ENCODE data around the gene HOMER2. TPM values are rescaled to one million over a fixed set of nuclear protein-coding genes. Genes with fewer than 3 reads are reported as not detected.

The HOMER2 gene
- total and polyA plus RNA-seq, 9 of the 15 experiments (the other 6 are each of a cell fraction or from before 2014, with no cell fraction given), result 0.13 to 0.47 (median 0.29) TPM; not detected in 1

DNA sequence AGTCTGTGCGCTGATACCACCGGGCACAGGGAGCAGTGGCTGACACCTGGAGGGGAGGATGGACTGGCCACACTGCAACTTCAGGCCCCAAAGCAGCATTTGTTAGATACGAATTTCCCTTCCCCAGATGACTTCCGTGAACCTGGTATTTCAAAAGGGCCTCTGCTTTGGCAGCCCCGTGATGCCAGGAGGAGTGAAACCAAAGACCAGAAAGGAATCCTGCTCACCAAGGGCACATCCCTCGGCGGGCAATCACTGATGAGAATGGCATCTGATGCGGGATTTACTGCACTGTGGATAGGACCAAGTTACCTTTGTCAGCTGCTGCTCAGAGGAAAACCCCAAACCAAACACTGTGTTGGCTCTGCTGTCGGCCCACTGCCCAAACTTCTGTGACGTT is 77.6 kb downstream of the HOMER2 start (continued):
- TF ChIP-seq ZNF121 (CRISPR knock-in tag; conservative IDR thresholded peaks at IDR 0.05), result no peak

DNA sequence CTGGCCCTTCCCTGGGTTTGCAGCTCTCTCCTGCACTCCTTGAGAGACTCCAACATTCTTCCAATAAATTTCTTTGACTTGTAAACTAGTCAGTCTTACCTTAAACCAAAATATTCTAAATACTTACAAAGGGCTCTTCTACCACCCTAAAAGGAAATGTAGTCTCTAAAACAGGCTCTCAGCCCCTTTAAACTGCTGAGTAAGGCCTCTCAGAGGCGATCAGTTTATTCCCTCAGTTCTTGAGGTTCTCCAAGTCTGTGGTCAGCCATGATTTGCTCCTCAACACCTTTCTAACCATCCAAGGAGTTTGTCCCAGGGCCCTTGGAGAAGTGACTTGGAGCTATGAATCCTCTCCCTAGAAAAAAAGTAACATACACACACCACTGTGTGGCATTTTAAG is 78.3 kb downstream of the HOMER2 start:
- ChIA-PET CTCF (ENCODE audit: low intra/inter-chr PET ratio) (no interaction called here), POLR2A (interaction anchor here (1.1 kb wide), 1 partner anchor 9 kb away, joined by 4 read pairs; no protein-coding TSS in a partner anchor)
- Histone ChIP-seq H2AFZ (ENCODE audit: low read depth, low read length) (no peak overlapping the region), H3K27ac (ENCODE audit: extremely low read depth, low read depth, low read length) (no peak overlapping the region), H3K36me3 (ENCODE audit: control insufficient read depth, insufficient read depth, low read length) (no peaks in the 10 kb centered on the region), H3K9ac (ENCODE audit: insufficient read depth in 1 of 2, low read depth in 2 of 2, low read length in 2 of 2) (no peak overlapping the region), H3K4me2 (ENCODE audit: insufficient read depth, low read length) (no peak overlapping the region), H3K9me1 (ENCODE audit: control insufficient read depth, insufficient read depth, low read length) (no peaks in the 10 kb centered on the region), H3K79me2 (ENCODE audit: control insufficient read depth, insufficient read depth, low read length) (no peaks in the 10 kb centered on the region), H3K9me3 (replicated peaks; ENCODE audit: control insufficient read depth, insufficient read depth, low read depth, low read length) (no peaks in the 10 kb centered on the region), H3K4me1 (replicated peaks in 1 of 2; ENCODE audit: control insufficient read depth in 2 of 2, insufficient read depth in 2 of 2, low read length in 2 of 2) (peaks cover 0 to 7% of the 10 kb centered on the region in 2 experiments; a peak in 3 of 5 replicates), H4K20me1 (replicated peaks; ENCODE audit: control insufficient read depth, insufficient read depth, low read length) (no peaks in the 10 kb centered on the region), H3K4me3 (no peak overlapping the region), H3K27me3 (ENCODE audit: control insufficient read depth in 2 of 2, insufficient read depth in 2 of 2, low read length in 2 of 2) (peaks cover 36 to 65% of the 10 kb centered on the region in 2 experiments)
- in situ Hi-C loops (cut with MboI), result no loop called here
- DNase-seq (ENCODE audit: extremely low read depth in 1 of 4, low spot score in 3 of 4) (no peak), FAIRE-seq (no peak), ATAC-seq (no peak)
- TF ChIP-seq RHOXF2B (CRISPR knock-in tag; conservative IDR thresholded peaks at IDR 0.05) (no peak), MAFF (IDR thresholded peaks at IDR 0.05; ENCODE audit: low read length) (peak; percentile 49), ZNF212 (CRISPR knock-in tag; IDR thresholded peaks at IDR 0.05) (no peak), SAP30 (IDR thresholded peaks at IDR 0.05; ENCODE audit: borderline replicate concordance, insufficient read depth, low read depth, low read length, poor library complexity, severe bottlenecking) (no peak), MAFG (tag; conservative IDR thresholded peaks at IDR 0.05) (peak; percentile 67), CREM (IDR thresholded peaks at IDR 0.05; ENCODE audit: low read depth) (no peak), ETV5 (CRISPR knock-in tag; IDR thresholded peaks at IDR 0.05; ENCODE audit: low read depth) (no peak), ZNF316 (IDR thresholded peaks at IDR 0.05) (peak; percentile 67), MAFK (IDR thresholded peaks at IDR 0.05; ENCODE audit: low read length) (peak; percentile 21; the same call in 1 of the 2 replicates), C11orf30 (IDR thresholded peaks at IDR 0.05; ENCODE audit: low read depth) (peak; percentile 60; the same call in 1 of the 2 replicates), ZBTB1 (CRISPR knock-in tag; IDR thresholded peaks at IDR 0.05; ENCODE audit: borderline replicate concordance, low read depth) (no peak), ARID2 (IDR thresholded peaks at IDR 0.05) (no peak), GTF2F1 (IDR thresholded peaks at IDR 0.05; ENCODE audit: low read depth, low read length) (no peak)
- intact Hi-C loops (cut with micrococcal nuclease), result no loop called here
- 5% methylated on average over 1 of the region's 1 CpG for WGBS (ENCODE audit: insufficient coverage, low coverage, missing lambda C conversion rate)
- BruUV-seq (replicated peaks), result no TSS peak

Measured in K562 (cell line).